ENCODE measurements around the gene PPP3R2.
"Not testable (repeated sequence)": the region's sequence is repeated elsewhere in the genome, so short reads cannot be mapped to it uniquely, and the experiment has no call there.

Gene PPP3R2

DNA sequence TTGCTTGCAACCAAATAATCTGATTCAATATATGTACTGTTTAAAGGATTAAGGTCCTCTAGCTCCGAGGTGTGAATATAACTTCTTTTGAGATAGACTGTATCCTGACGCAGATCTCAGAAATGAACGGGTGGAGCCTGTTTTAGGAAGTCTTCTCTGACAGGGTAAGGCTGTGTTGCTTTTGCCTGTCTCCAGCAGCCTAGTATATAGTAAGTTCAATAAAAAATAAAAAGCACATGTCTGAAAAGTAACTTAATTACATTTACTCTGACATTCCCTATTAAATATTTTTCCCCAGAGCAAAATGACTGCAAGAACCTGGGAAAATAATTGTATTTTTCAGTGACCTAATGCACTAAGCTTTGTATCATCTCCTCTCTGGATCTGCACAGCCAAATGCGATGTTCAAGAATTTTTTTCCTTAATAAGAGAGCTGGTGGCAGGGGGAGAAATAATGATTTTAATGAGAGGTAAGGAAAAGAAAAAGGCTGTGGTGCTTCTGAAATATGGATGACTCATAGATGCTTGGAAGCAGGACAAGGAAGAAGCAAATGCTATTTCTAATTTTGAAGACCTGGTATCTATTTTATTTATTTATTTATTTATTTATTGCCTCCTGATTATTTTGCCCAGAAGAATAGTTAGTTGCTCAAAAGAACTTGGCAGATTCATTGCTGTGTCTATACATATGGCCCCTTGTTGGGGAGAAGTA lies 7.3 kb downstream of the PPP3R2 start:
- no peak for DNase-seq

DNA sequence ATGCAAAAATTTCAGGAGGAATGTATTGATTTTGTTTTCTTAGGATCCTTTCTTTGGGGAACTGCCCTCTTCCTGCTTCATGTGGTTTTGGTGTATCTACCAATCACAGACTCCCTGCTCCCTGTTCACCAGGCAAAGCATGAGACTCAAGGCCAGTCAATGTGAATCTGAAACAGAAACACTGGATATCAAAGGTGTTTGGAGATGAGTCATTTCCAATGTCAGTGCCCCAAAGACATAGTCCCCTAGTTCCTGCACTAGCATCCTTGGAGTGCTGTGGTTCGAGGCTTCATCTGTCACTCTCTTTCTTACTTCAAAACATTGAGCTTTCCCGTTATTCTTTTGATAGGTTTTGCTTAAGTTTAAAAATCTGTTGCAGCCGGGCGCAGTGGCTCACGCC lies 8.1 kb downstream of the PPP3R2 start:
- no peak for DNase-seq

DNA sequence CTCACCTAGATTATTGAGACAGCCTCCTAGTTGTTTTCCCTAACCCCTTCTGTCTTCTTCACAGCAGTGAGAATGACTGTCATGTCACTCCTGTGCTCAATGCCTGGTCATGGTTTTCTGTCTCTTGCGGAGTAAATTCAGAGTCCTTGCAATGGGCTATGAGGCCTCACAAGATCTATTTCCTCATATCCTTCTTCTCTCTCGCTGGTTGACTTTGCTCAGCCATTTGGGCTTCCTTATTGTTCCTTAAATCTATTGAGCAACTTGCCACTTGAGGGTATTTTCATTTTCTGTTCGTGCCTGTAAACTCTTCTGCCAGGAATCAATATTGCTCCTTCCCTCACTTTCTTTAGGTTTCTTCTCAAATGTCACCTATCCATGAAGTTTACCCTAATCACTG lies 9.0 kb downstream of the PPP3R2 start:
- no peak for DNase-seq

DNA sequence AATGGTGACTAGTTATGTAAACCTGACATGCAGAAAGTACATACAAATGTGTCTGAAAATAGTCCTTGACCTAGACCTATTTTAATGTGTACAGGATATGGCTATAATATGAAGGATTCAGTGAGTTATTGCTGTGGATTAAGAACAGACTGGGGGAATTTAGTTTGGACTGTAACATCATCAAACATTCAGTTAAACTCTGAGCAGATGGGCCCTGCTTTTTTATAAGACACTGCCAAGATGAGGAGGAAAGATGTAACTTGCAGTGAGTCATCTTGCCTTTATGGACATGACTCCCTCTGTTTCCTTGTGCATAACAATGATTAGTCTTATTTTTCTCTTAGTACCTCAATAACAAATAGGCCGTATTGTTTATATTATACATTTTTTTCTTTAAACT lies 12.2 kb downstream of the PPP3R2 start:
- DNase-seq, result no peak

DNA sequence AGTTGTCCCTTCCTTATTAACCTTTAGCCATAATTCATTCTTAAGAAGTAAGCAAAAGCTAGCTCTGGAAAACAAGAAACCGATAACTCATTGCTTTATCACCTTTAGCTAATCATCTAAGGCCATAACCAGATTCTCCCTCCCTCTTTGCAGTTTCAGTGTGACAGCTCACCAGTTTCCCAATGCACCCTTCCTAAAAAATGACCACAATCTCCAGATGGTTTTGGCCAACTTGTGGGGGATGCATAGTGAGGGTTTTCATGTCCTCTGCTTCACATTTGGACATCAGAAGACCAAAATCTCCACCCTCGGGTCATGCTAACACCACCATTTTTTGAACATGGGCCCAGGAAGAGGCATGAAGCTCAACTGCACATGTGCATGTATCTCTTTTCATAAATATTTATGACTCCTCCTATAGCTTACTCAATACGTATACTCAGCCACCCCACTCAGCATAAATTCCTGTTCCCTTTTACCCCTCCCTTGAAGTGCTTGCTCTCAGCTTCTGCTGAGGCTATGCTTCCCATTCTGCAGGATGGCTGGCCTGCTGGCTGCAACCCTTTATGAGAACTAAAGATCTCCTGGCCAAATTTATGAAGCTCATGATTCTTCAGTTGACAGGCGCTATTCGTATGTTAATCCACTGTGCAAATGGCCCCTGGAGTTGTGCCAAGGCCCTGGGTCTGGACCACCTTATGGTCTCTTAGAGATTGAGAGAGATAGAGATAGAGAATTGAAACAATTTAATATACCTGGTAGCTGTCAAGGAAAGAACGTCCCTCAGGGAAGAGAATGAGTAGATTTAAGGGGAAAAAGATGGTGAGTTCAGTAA lies 14.8 kb downstream of the PPP3R2 start:
- DNase-seq, result no peak

DNA sequence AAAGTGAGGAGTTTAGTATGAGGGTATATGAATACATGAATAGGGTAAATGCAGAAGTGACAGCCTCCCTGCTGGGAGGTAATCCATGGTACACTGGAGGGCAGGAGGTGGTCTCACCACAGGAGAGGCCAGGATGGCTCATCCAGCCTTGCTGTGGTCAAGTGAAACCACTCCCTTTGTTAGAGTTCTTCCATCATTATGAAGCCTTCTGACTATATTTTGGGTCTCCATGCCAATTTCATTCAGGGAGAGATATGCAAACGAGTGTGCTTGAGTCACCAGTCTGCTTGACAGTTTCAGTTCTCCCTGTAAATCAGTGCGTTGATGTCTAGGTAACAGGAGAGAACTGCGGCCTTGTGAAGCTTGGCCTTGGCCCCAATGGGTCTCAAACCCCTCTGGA lies 16.4 kb downstream of the PPP3R2 start:
- DNase-seq, result no peak

DNA sequence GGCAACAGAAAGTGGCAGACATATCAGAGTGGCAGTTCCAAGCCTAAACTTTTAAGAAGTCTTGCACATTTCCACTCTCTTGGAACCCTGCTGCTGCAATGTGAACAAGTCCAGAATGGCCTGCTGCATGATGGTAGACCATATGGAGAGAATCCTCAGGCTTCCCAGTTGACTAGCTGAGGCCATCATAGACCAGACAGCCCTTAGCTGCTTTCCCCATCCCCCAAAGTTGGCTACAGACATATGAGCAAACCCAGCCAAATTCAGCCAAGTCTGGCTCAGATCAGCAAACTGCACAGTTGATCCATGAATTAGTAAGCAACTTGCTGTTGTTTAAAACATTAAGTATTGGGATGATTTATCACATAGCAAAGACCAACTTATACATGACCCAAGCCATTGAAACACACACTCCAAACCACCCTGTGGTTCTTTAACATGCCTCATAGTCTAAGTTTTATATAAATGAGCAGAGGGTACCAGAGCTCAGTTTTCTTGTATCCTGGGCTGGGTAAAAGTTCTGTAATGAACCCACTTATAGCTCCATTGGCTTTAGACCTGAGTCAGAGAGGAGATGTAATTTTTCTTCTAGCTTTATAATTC lies 19.9 kb downstream of the PPP3R2 start:
- no peak for DNase-seq

DNA sequence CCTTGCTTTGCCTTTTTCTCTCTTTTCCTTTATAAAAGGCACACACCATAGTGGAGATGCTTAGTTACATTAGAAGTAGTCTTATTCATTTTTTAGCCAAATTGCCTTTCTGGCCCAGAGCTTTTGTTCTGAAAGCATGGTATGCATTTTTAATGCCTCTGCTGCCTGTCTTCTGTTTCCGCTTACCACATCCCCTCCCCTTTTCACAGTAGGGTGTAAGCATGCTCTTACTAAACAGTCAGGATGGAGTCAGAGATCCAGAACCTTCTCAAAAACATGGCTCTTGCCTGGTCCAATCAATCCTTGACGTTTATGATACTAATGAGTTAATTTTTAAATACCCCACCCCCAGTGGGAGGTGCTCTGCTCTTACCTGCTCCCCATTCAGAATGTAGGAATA lies 22.5 kb downstream of the PPP3R2 start:
- DNase-seq, result no peak

DNA sequence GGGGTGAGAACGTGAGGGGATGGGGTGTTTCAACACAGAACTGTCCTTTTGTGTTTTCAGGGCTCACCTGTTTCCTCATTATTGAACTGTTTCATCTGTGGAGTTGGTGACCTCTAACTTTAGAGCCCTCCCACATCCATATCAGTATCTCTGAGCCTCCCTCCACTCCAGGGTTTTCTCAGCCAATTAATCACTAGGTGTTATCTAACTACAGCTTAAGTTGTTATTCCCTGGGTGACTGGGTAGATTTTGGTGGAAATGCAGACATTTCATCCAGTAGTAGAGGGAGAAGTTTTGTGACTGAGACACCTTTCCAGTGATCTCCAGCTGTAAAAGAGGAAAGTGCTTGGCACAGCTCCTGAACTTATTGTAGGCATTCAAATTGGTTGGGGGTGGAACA lies 23.7 kb downstream of the PPP3R2 start:
- DNase-seq, result no peak

DNA sequence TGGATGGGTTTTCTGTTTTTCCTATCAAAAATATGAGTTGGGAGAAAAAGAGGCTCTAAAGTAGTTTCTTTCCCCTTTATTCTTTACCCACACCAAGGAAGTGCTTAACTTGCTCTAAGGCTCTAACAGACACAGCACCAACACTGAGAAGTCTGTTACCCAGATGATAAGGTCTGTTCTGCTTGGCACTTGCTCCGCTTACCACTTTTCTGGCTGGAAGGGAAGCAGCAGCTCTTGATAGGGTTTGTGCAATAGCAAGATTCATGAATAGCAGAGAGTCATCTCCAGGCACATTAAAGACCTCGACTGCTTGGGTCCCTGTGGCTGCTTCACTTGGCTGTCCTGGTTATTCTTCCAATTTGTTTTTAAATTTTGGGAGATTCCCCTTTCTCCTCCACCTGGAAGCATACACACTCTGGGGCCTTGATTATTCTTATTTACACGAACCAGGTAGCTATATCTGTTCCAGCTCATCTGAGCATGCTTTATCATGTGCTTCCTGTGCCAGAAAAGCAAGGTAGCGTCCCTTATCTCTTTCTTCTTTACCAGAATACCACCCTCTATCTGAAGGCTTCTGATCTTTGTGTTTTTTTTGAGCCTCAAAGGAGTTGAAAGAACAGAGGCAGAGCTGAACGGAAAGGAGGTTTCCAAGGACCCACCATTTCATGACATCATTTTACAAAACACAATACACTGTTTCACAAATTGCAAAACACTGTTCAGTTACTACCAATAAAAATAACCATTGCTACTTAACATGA lies 24.8 kb downstream of the PPP3R2 start:
- DNase-seq, result no peak

DNA sequence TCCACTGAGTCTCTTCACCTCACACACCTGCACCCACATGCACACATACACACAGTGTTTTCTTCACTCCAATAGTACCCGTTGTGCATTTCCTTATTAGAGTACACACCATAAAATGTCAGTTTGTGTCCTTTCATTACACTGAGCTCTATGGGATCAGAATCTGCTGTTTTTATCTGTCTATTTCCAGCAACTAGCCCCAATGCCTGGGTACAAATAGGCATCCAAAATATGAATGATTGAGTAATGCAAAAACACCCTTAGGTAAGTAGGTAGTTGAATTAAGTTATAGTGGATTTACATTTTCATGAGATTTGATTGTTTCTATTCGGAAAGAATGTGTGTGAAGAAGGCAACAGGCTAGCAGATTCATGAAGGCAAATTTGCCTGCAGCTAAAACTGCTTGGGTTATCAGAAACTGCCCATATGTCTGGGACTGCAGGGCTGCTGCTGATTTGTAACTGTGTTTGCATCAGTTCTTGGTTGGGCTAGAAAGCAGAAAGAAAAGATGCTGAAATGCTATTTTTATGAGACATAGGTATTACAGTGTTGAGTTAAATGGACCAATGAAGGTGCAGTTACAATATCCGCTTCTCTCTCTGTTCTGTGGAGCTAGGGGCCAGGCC lies 26.9 kb downstream of the PPP3R2 start:
- no peak for DNase-seq

DNA sequence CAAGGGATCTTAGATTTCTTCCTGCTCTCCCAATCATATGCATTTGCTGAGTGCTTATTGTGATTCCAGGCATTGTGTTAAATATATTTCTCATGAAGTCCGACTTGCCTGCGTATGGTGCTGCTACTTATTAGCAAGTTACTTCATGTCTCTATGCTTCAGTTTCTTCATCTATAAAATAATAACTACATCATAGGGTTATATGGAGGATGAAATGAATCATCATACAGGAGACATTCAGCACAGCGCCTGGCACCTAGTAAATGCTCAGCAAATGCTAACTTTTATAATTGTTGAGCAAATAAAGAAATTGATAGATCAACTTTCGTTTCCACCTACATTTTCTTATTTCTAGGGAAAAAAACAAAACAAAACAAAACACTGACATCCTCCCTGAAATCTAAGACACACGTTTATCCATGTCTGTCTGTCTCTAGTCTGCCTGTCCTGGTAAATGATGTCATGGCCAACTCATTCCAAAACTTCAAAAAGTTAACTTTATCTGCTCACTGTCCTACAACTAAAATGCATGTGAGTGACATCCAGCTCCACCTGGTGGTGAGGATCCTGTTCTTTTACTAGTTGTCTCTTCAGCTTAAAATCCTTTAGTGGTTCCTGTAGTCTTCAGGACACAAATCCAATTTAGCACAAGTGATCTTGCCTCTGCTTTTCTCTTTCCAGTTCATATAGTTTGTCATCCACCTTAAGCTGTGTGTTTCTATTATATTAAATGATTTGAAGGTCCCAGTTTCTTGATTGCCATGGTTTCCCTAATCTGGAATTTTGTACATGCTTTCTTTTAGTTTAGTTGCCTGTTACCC lies 27.7 kb downstream of the PPP3R2 start:
- no peak for DNase-seq

DNA sequence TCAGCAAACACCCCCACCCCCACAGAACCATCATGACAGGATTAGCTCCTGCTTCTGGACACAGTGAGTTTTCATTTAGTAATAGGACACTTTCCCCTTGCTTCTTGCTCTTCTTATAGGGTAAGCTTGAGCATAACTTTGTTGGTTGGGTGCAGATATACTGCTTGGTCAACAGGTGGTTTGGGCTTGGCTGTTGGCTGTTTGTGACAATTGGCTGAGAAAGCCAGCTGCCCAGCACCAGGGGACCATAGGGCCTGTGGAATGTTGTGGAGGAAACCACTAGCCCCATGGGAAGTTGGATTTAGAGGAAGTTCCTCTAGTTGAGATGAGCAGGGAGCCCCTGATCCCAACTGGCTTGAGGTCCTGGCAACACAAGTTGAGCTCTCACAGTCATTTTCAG lies 30.5 kb downstream of the PPP3R2 start:
- DNase-seq, result no peak

DNA sequence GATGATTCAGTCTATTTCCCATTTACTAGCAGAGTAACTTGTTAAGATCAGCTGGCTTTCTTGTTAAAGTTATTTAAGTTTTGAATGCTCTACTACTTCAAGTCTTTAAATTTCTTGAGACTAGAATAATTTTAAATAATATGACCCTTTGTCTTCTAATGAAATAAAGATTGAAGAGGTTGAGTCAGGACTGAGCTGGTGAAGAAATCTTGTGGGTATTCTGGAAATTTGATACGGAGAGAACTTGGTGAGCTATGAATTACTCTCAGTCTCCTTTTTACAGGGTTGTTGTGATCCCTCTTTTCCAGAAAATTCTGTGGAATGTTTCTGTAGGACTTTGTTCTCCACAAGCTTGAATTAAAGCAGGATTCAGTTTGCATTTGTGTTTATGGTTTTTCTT lies 31.8 kb downstream of the PPP3R2 start:
- no peak for DNase-seq

DNA sequence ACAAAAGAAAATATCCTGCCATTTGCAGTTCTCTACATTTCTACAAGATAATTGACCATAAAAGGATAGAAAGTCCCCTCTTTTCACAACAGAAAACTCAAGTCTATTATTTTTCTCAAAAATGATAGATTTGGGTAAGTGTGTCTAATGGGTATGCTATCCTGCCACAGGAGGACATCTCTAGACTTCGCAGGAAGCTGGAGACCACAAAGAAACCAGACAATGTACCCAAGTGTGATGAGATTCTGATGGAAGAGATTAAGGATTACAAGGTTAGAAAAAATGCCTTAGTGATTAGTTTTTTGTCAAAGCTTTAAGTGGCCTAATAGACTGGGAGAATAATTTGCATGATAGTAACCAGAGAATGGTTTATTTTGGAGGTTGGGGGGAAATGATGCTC lies 33.0 kb downstream of the PPP3R2 start:
- DNase-seq, result no peak

DNA sequence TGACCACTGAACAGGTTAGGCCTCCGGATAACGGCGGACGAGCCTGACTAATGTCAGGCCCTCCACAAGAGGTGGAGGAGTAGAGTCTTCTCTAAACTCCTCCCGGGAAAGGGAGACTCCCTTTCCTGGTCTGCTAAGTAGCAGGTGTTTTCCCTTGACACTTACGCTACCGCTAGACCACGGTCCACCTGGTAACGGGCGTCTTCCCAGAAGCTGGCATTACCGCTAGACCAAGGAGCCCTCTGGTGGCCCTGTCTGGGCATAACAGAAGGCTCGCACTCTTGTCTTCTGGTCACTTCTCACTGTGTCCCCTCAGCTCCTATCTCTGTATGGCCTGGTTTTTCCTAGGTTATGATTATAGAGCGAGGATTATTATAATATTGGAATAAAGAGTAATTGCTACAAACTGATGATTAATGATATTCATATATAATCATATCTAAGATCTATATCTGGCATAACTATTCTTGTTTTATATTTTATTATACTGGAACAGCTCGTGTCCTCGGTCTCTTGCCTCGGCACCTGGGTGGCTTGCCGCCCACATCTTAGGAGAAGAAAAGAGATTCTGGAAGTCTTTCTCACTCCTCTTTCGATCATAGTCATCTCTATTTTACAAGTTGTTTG lies 45.2 kb downstream of the PPP3R2 start:
- DNase-seq, result not testable (repeated sequence)

DNA sequence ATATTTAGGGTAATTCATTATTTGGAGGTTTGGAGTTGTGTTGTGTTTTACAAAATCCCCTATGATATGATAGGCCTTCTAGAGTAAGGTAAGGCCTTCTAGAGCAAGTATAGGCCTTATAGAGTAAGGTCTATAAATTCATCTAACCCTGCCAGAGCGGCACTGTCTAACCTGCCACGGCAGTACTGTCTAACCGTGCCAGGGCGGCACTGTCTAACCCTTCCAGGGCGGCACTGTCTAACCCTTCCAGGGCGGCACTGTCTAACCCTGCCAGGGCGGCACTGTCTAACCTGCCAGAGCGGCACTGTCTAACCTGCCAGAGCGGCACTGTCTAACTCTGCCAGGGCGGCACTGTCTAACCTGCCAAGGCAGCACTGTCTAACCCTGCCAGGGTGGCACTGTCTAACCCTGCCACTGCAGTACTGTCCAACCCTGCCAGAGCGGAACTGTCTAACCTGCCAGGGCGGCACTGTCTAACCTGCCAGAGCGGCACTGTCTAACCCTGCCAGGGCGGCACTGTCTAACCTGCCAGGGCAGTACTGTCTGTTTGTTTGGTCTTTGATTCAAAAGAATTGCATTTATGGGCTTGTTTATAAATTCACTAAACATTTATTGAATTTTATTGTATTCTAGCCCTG lies 51.6 kb downstream of the PPP3R2 start:
- no peak for DNase-seq

Measured in activated CD8-positive, alpha-beta memory T cell treated with anti-CD3 and anti-CD28 coated beads, Interleukin-2, amount 50 U/mL, for 48 hours (primary cell).